Rectal smooth muscle tissue (tissue), 1 donor: ENCODE data around the gene GYS2.

ENCODE experiments used
- H3K27ac ChIP-seq: one replicate; pipeline ENCODE4 v1.7.0; 2013; ENCODE audit warnings: low read depth, low read length, inconsistent platforms
- H3K27me3 ChIP-seq: one replicate; pipeline ENCODE4 v1.7.0; 2013; ENCODE audit warnings: low read length; ENCODE audit not compliant: control insufficient read depth, insufficient read depth
- H3K36me3 ChIP-seq: one replicate; pipeline ENCODE4 v1.7.0; 2013; ENCODE audit warnings: low read length; ENCODE audit not compliant: control insufficient read depth, insufficient read depth
- H3K4me1 ChIP-seq: one replicate; pipeline ENCODE4 v1.7.0; 2013; ENCODE audit warnings: low read length; ENCODE audit not compliant: control insufficient read depth, insufficient read depth
- H3K4me3 ChIP-seq: one replicate; pipeline ENCODE4 v1.7.0; 2013; ENCODE audit warnings: low read length
- H3K9ac ChIP-seq: one replicate; pipeline ENCODE4 v1.7.0; 2013; ENCODE audit warnings: low read length

Gene GYS2

GRCh38 chr12:21542403-21542802 is 62.2 kb downstream of the GYS2 start:
- no peak overlapping the region for H3K4me3 ChIP-seq
- H3K27ac ChIP-seq = no peak overlapping the region
- no peaks in the 10 kb centered on the region for H3K36me3 ChIP-seq
- no peaks in the 10 kb centered on the region for H3K27me3 ChIP-seq
- no peak overlapping the region for H3K9ac ChIP-seq
- H3K4me1 ChIP-seq = no peaks in the 10 kb centered on the region

GRCh38 chr12:21541773-21542172 is 62.9 kb downstream of the GYS2 start:
- no peaks in the 10 kb centered on the region for H3K4me1 ChIP-seq

GRCh38 chr12:21539797-21540196 is 64.8 kb downstream of the GYS2 start:
- Histone ChIP-seq H3K4me3 (no peak overlapping the region), H3K27ac (no peak overlapping the region), H3K36me3 (no peaks in the 10 kb centered on the region), H3K4me1 (no peaks in the 10 kb centered on the region), H3K9ac (no peak overlapping the region), H3K27me3 (no peaks in the 10 kb centered on the region)

More at GRCh38 chr12:21541773-21542172, 62.9 kb downstream of the GYS2 start:
- no peak overlapping the region for H3K27ac ChIP-seq
- H3K9ac ChIP-seq = no peak overlapping the region
- no peak overlapping the region for H3K4me3 ChIP-seq
- no peaks in the 10 kb centered on the region for H3K36me3 ChIP-seq
- no peaks in the 10 kb centered on the region for H3K27me3 ChIP-seq

GRCh38 chr12:21538061-21538653 is 66.5 kb downstream of the GYS2 start:
- no peaks in the 10 kb centered on the region for H3K27me3 ChIP-seq
- no peaks in the 10 kb centered on the region for H3K4me1 ChIP-seq
- H3K27ac ChIP-seq = no peak overlapping the region
- H3K4me3 ChIP-seq = no peak overlapping the region
- no peaks in the 10 kb centered on the region for H3K36me3 ChIP-seq
- no peak overlapping the region for H3K9ac ChIP-seq

- H3K36me3 ChIP-seq = no peaks in the 10 kb centered on the region
- no peak overlapping the region for H3K4me3 ChIP-seq
- no peak overlapping the region for H3K27ac ChIP-seq
- no peaks in the 10 kb centered on the region for H3K27me3 ChIP-seq
- H3K9ac ChIP-seq = no peak overlapping the region
- no peaks in the 10 kb centered on the region for H3K4me1 ChIP-seq
Observed at GRCh38 chr12:21529456-21529855, 75.2 kb downstream of the GYS2 start.

GRCh38 chr12:21528953-21529352 is 75.7 kb downstream of the GYS2 start:
- H3K4me3 ChIP-seq = no peak overlapping the region
- H3K27me3 ChIP-seq = no peaks in the 10 kb centered on the region
- H3K4me1 ChIP-seq = no peaks in the 10 kb centered on the region
- no peak overlapping the region for H3K27ac ChIP-seq
- H3K36me3 ChIP-seq = no peaks in the 10 kb centered on the region
- no peak overlapping the region for H3K9ac ChIP-seq

GRCh38 chr12:21527451-21528180 is 77.0 kb downstream of the GYS2 start:
- no peak overlapping the region for H3K9ac ChIP-seq
- H3K4me3 ChIP-seq = peak overlapping the region; percentile 79
- no peaks in the 10 kb centered on the region for H3K27me3 ChIP-seq
- H3K4me1 ChIP-seq = no peaks in the 10 kb centered on the region
- H3K27ac ChIP-seq = no peak overlapping the region
- H3K36me3 ChIP-seq = no peaks in the 10 kb centered on the region

GRCh38 chr12:21526721-21527345 is 77.8 kb downstream of the GYS2 start:
- H3K36me3 ChIP-seq = no peaks in the 10 kb centered on the region
- no peaks in the 10 kb centered on the region for H3K27me3 ChIP-seq
- no peak overlapping the region for H3K9ac ChIP-seq
- H3K4me3 ChIP-seq = peak overlapping the region; percentile 79
- no peaks in the 10 kb centered on the region for H3K4me1 ChIP-seq
- H3K27ac ChIP-seq = no peak overlapping the region

- no peaks in the 10 kb centered on the region for H3K4me1 ChIP-seq
- H3K9ac ChIP-seq = no peak within 1 kb of the TSS
- no peak within 1 kb of the TSS for H3K27ac ChIP-seq
- no peaks in the 10 kb centered on the region for H3K27me3 ChIP-seq
- no peaks in the 10 kb centered on the region for H3K36me3 ChIP-seq
- peak within 1 kb of the TSS; percentile 79 for H3K4me3 ChIP-seq
Observed at GRCh38 chr12:21526053-21526452, 78.6 kb downstream of the GYS2 start, which contains the start of gene SPX. SPX (plus strand) TSS chr12:21526296; CDS start chr12:21526473, 177 bp downstream.

GRCh38 chr12:21523148-21523547 is 81.5 kb downstream of the GYS2 start:
- Histone ChIP-seq H3K9ac (no peak overlapping the region), H3K4me3 (no peak overlapping the region), H3K36me3 (no peaks in the 10 kb centered on the region), H3K4me1 (no peaks in the 10 kb centered on the region), H3K27me3 (no peaks in the 10 kb centered on the region), H3K27ac (no peak overlapping the region)

GRCh38 chr12:21521541-21521940 is 83.1 kb downstream of the GYS2 start:
- no peak overlapping the region for H3K4me3 ChIP-seq

GRCh38 chr12:21518451-21518850 is 86.2 kb downstream of the GYS2 start:
- H3K27me3 ChIP-seq = no peaks in the 10 kb centered on the region
- no peak overlapping the region for H3K9ac ChIP-seq
- H3K4me1 ChIP-seq = no peaks in the 10 kb centered on the region
- H3K27ac ChIP-seq = no peak overlapping the region
- no peak overlapping the region for H3K4me3 ChIP-seq
- H3K36me3 ChIP-seq = peaks cover 2% of the 10 kb centered on the region

More at GRCh38 chr12:21521541-21521940, 83.1 kb downstream of the GYS2 start:
- H3K36me3 ChIP-seq = peaks cover 2% of the 10 kb centered on the region
- no peaks in the 10 kb centered on the region for H3K4me1 ChIP-seq
- H3K27ac ChIP-seq = no peak overlapping the region
- no peak overlapping the region for H3K9ac ChIP-seq
- H3K27me3 ChIP-seq = no peaks in the 10 kb centered on the region
